RPMI8226 (cell line): ENCODE measurements around the gene ARHGAP24.

Source experiments
- DNase-seq: peaks from one replicate; pipeline ENCODE4 v3.0.0-alpha.2; 2015

ARHGAP24 gene

GRCh38 chr4:85747882-85748491 lies 273.0 kb downstream of the ARHGAP24 start:
- DNase-seq, result peak; percentile 75

GRCh38 chr4:85748654-85749053 lies 273.7 kb downstream of the ARHGAP24 start:
- no peak for DNase-seq

GRCh38 chr4:85751866-85752265 lies 276.9 kb downstream of the ARHGAP24 start:
- no peak for DNase-seq

- DNase-seq, result no peak
Measured at GRCh38 chr4:85755285-85755684, 280.3 kb downstream of the ARHGAP24 start.

- DNase-seq, result peak; percentile 31
Measured at GRCh38 chr4:85756938-85757337, 282.0 kb downstream of the ARHGAP24 start.

GRCh38 chr4:85759388-85759787 lies 284.4 kb downstream of the ARHGAP24 start:
- DNase-seq, result peak; percentile 9

GRCh38 chr4:85760511-85760910 lies 285.6 kb downstream of the ARHGAP24 start:
- DNase-seq, result no peak

GRCh38 chr4:85761803-85762528 lies 287.0 kb downstream of the ARHGAP24 start:
- no peak for DNase-seq

GRCh38 chr4:85762529-85762871 lies 287.6 kb downstream of the ARHGAP24 start:
- no peak for DNase-seq

- DNase-seq, result no peak
Measured at GRCh38 chr4:85763202-85763601, 288.3 kb downstream of the ARHGAP24 start.

- no peak for DNase-seq
Measured at GRCh38 chr4:85767649-85768048, 292.7 kb downstream of the ARHGAP24 start.

GRCh38 chr4:85769009-85769408 lies 294.1 kb downstream of the ARHGAP24 start:
- DNase-seq, result no peak

- DNase-seq, result no peak
Measured at GRCh38 chr4:85772470-85772869, 297.5 kb downstream of the ARHGAP24 start.

GRCh38 chr4:85773372-85773771 lies 298.4 kb downstream of the ARHGAP24 start:
- DNase-seq, result no peak

GRCh38 chr4:85774000-85774399 lies 299.1 kb downstream of the ARHGAP24 start:
- no peak for DNase-seq

- DNase-seq, result peak; percentile 47
Measured at GRCh38 chr4:85774489-85774888, 299.5 kb downstream of the ARHGAP24 start.

- no peak for DNase-seq
Measured at GRCh38 chr4:85776096-85776495, 301.1 kb downstream of the ARHGAP24 start.

GRCh38 chr4:85776579-85776978 lies 301.6 kb downstream of the ARHGAP24 start:
- no peak for DNase-seq

GRCh38 chr4:85777908-85778631 lies 303.1 kb downstream of the ARHGAP24 start:
- peak; percentile 63 for DNase-seq

GRCh38 chr4:85778632-85779131 lies 303.7 kb downstream of the ARHGAP24 start:
- peak; percentile 26 for DNase-seq

- DNase-seq, result peak; percentile 6
Measured at GRCh38 chr4:85779165-85779564, 304.2 kb downstream of the ARHGAP24 start.

- peak; percentile 30 for DNase-seq
Measured at GRCh38 chr4:85780664-85781063, 305.7 kb downstream of the ARHGAP24 start.

- no peak for DNase-seq
Measured at GRCh38 chr4:85783483-85783882, 308.5 kb downstream of the ARHGAP24 start.

GRCh38 chr4:85783900-85784299 lies 308.9 kb downstream of the ARHGAP24 start:
- no peak for DNase-seq
